Measurements from ENCODE around the gene FAM120B. TPM values are rescaled to one million over a fixed set of nuclear protein-coding genes. Genes with fewer than 3 reads are reported as not detected.
"Not testable (repeated sequence)": the region's sequence is repeated elsewhere in the genome, so short reads cannot be mapped to it uniquely, and the experiment has no call there.

The FAM120B gene
- total RNA-seq, 1 donor from 2014 or later, result 18.4 TPM

GRCh38 chr6:170374571-170375444 lies 68.2 kb downstream of the FAM120B start:
- intact Hi-C loops (cut with micrococcal nuclease), result no loop called here
- Mint-ChIP-seq H3K27ac (no peak overlapping the region), H3K4me3 (no peak overlapping the region), H3K27me3 (ENCODE audit: insufficient read depth) (no peaks in the 10 kb centered on the region), H3K36me3 (ENCODE audit: low read depth) (peaks cover 12% of the 10 kb centered on the region), H3K9me3 (no peaks in the 10 kb centered on the region), H3K4me1 (ENCODE audit: low read depth) (peaks cover 16% of the 10 kb centered on the region)
- DNase-seq (ENCODE audit: low spot score), result no peak

DNA sequence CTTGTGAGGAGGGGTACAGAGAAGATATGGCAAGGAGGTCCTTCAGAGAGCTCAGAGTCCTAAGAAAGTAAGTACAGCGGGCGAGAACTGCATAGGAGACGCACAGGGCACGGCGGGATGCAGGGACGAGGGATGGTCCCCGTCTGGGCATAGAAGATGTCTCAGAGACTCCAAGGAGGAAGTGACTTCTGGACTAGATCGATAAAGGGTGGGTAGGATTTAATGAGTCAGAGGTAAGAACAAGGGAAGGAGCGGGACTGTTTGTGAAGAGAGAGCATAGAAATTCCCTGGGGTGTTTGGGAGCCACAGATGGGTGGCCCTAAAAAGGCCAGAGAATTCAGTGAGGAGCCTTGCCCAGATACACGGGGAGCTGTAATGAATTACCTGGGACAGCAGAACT lies 69.1 kb downstream of the FAM120B start:
- H3K27ac Mint-ChIP-seq, result peak overlapping the region; percentile 71
- intact Hi-C loops (cut with micrococcal nuclease), result no loop called here

DNA sequence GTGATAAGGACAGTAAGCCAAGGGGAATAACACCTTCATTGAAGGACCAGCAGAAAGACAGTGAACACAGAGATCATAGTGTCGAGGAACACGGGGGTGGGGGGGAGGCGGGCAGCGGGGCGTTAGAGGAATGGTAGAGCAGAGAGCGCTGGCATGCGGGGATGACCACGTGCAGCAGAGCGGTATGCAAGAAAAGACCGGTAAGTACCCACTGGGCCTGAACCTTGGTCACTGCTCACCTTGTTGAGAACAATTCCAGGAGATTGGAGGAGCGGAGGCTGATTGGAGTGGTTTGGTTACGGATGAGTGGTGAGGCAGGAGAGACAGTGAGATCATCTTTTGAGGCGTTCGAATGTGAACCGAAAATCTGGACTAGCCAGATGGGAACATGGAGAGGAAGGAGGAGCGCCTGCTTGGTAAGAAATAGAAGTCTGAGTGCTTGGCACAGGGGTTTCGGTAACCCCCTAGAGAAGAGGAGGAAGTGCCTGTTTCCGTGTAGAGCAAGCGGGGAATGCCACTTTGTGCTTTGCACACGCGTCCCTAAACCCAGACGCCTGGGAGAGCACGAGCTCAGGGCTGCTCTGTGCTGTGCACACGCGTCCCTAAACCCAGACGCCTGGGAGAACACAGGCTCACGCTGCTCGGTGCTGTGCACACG lies 70.0 kb downstream of the FAM120B start:
- Mint-ChIP-seq H3K9me3 (no peaks in the 10 kb centered on the region), H3K27ac (no peak overlapping the region), H3K4me1 (ENCODE audit: low read depth) (peaks cover 8% of the 10 kb centered on the region), H3K36me3 (ENCODE audit: low read depth) (peaks cover 15% of the 10 kb centered on the region), H3K27me3 (ENCODE audit: insufficient read depth) (no peaks in the 10 kb centered on the region), H3K4me3 (no peak overlapping the region)
- intact Hi-C loops (cut with micrococcal nuclease), result no loop called here
- no peak for DNase-seq (ENCODE audit: low spot score)

More for the DNA sequence above, 69.1 kb downstream of the FAM120B start:
- Mint-ChIP-seq H3K9me3 (no peaks in the 10 kb centered on the region), H3K27me3 (ENCODE audit: insufficient read depth) (no peaks in the 10 kb centered on the region), H3K36me3 (ENCODE audit: low read depth) (peaks cover 14% of the 10 kb centered on the region), H3K4me1 (ENCODE audit: low read depth) (peaks cover 11% of the 10 kb centered on the region), H3K4me3 (no peak overlapping the region)
- DNase-seq (ENCODE audit: low spot score), result no peak

GRCh38 chr6:170378502-170378901 lies 71.9 kb downstream of the FAM120B start:
- H3K4me1 Mint-ChIP-seq (ENCODE audit: low read depth), result peaks cover 8% of the 10 kb centered on the region
- peaks cover 16% of the 10 kb centered on the region for H3K36me3 Mint-ChIP-seq (ENCODE audit: low read depth)
- intact Hi-C loops (cut with micrococcal nuclease), result no loop called here
- no peaks in the 10 kb centered on the region for H3K27me3 Mint-ChIP-seq (ENCODE audit: insufficient read depth)
- H3K4me3 Mint-ChIP-seq, result no peak overlapping the region
- peak overlapping the region; percentile 57 for H3K27ac Mint-ChIP-seq
- no peak for DNase-seq (ENCODE audit: low spot score)
- H3K9me3 Mint-ChIP-seq, result no peaks in the 10 kb centered on the region

- Mint-ChIP-seq H3K27me3 (ENCODE audit: insufficient read depth) (no peaks in the 10 kb centered on the region), H3K4me1 (ENCODE audit: low read depth) (peaks cover 8% of the 10 kb centered on the region), H3K4me3 (no peak overlapping the region), H3K27ac (no peak overlapping the region), H3K9me3 (no peaks in the 10 kb centered on the region), H3K36me3 (ENCODE audit: low read depth) (peaks cover 7% of the 10 kb centered on the region)
- intact Hi-C loops (cut with micrococcal nuclease), result no loop called here
- no peak for DNase-seq (ENCODE audit: low spot score)
These were observed 75.0 kb downstream of the FAM120B start for GRCh38 chr6:170381562-170381961.

DNA sequence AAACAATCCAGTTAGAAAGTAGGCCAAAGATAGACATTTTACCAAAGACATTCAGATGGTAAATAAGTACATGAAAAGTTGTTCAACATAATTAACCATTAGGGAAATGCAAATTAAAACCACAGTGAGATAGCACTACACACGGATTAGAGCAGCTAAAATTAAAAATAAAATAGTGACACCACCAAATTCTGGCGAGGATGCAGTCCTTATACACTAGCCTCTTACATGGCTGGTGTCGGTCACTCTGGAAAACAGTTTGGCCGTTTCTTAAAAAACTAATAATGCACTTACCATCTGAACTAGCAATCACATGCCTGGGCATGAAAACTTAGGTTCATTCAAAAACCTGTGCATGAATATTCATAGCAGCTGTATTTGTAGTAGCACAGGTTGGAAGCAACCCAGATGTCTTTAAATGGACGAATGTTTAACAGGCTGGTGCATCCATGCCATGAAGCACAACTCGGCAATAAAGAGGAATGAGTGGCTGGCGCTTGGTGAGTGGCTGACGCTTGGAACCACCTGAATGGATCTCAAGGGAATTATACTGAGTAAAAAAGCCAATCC lies 77.0 kb downstream of the FAM120B start:
- intact Hi-C loops (cut with micrococcal nuclease), result no loop called here
- Mint-ChIP-seq H3K36me3 (ENCODE audit: low read depth) (peaks cover 7% of the 10 kb centered on the region), H3K27me3 (ENCODE audit: insufficient read depth) (no peaks in the 10 kb centered on the region), H3K4me1 (ENCODE audit: low read depth) (peaks cover 2% of the 10 kb centered on the region), H3K9me3 (no peaks in the 10 kb centered on the region), H3K27ac (no peak overlapping the region), H3K4me3 (no peak overlapping the region)
- no peak for DNase-seq (ENCODE audit: low spot score)

DNA sequence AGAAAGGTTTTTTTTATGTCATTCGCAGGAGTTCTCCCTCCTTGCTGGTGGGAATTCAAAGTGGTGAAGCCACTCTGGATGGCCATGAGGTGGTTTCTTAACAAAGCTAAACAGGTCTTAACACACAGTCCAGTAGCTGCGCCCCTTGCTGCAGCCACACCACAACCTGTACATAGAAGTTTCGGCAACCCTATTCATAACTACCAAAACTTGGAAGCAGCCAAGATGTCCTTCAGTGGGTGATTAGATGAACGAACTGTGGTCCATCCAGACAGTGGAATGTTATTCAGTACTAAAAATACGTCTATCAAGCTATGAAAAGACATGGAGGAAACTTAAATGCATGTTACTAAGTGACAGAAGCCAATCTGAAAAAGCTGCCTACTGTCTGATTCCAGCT lies 78.9 kb downstream of the FAM120B start:
- intact Hi-C loops (cut with micrococcal nuclease), result no loop called here
- H3K36me3 Mint-ChIP-seq (ENCODE audit: low read depth), result peaks cover 4% of the 10 kb centered on the region

GRCh38 chr6:170388113-170388512 lies 81.6 kb downstream of the FAM120B start:
- H3K4me1 Mint-ChIP-seq (ENCODE audit: low read depth), result no peaks in the 10 kb centered on the region
- H3K27me3 Mint-ChIP-seq (ENCODE audit: insufficient read depth), result no peaks in the 10 kb centered on the region
- H3K9me3 Mint-ChIP-seq, result no peaks in the 10 kb centered on the region
- H3K36me3 Mint-ChIP-seq (ENCODE audit: low read depth), result peaks cover 8% of the 10 kb centered on the region
- DNase-seq (ENCODE audit: low spot score), result no peak
- no peak overlapping the region for H3K4me3 Mint-ChIP-seq
- no peak overlapping the region for H3K27ac Mint-ChIP-seq
- intact Hi-C loops (cut with micrococcal nuclease), result no loop called here

More for the DNA sequence above, 78.9 kb downstream of the FAM120B start:
- Mint-ChIP-seq H3K4me3 (no peak overlapping the region), H3K27me3 (ENCODE audit: insufficient read depth) (no peaks in the 10 kb centered on the region), H3K27ac (no peak overlapping the region), H3K4me1 (ENCODE audit: low read depth) (no peaks in the 10 kb centered on the region), H3K9me3 (no peaks in the 10 kb centered on the region)
- no peak for DNase-seq (ENCODE audit: low spot score)

DNA sequence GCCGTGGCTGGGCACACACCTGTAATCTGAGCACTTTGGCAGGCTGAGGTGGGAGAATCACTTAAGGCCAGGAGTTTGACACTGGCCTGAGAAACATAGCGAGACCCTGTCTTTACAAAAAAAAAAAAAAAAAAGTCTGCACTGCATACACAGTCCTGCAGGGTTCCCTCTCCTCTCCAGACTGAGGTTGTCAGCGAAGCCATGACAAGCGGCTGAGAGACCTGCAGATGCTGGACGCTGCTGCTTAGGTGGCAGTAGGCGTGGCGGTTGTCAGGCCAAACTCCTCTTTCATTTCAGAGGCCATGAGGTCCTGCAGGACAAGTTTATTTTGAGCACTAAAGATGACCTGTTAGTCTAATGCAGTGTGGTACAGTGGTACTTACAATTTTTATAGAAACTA lies 86.5 kb downstream of the FAM120B start:
- no peaks in the 10 kb centered on the region for H3K9me3 Mint-ChIP-seq
- H3K27me3 Mint-ChIP-seq (ENCODE audit: insufficient read depth), result no peaks in the 10 kb centered on the region
- H3K27ac Mint-ChIP-seq, result no peak overlapping the region
- H3K4me1 Mint-ChIP-seq (ENCODE audit: low read depth), result peaks cover 6% of the 10 kb centered on the region
- peaks cover 36% of the 10 kb centered on the region for H3K36me3 Mint-ChIP-seq (ENCODE audit: low read depth)
- no peak overlapping the region for H3K4me3 Mint-ChIP-seq
- DNase-seq (ENCODE audit: low spot score), result no peak
- intact Hi-C loops (cut with micrococcal nuclease), result loop anchor here (5.0 kb wide), 1 partner anchor 86 kb away; the partner anchor contains the start of gene FAM120B

DNA sequence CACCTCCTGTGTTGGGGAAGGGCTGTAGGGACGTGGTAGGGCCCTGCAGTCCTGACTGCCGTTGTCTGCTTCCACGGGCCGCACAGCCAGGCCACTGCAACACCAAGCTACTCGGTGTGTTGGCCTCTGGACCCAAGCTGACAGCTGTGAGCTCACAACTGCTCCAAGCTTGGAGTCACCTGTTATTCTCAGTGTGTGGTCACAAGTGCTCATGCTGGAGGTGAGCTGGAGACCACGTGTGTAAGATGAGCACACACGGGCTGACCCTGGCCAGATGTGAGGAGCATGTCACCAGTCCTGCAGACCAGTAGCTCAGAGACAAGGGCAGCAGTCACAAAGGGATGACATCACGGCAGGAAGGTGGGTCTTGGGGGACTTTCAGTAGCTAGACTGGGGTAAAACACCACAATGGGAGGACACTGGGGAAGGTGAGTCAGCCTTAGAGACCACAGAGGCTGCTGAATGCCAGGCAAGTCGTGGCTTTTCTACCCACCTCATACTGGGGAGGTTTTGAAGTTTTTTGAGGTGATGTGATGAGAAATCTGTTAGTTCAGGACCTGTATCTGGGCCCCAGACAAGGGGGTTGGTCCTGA lies 87.3 kb downstream of the FAM120B start:
- peaks cover 6% of the 10 kb centered on the region for H3K4me1 Mint-ChIP-seq (ENCODE audit: low read depth)
- peak overlapping the region; percentile 29 for H3K27ac Mint-ChIP-seq
- no peak overlapping the region for H3K4me3 Mint-ChIP-seq
- DNase-seq (ENCODE audit: low spot score), result no peak
- H3K9me3 Mint-ChIP-seq, result no peaks in the 10 kb centered on the region
- intact Hi-C loops (cut with micrococcal nuclease), result loop anchor here (5.0 kb wide), 1 partner anchor 87 kb away; the partner anchor contains the start of gene FAM120B
- H3K27me3 Mint-ChIP-seq (ENCODE audit: insufficient read depth), result no peaks in the 10 kb centered on the region
- H3K36me3 Mint-ChIP-seq (ENCODE audit: low read depth), result peaks cover 38% of the 10 kb centered on the region

DNA sequence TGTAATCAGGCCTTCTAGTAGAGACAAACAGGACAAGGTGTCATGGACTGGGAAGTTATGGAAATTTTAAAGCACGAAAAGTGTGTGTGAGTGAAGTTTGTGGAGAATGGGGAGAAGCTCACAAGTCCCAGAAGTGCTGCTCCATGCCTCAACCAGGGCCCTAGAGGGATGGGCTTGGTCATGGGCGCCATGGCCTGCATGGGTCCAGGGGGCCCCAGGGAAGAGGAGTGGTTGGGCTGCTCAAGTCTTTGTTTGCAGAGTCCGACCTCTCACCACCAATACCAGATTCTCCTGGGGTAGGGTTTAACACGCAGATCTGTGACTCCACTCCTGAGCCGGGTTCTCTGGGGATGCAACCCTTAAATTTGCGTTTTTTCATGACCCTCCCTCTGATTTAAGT lies 88.4 kb downstream of the FAM120B start:
- intact Hi-C loops (cut with micrococcal nuclease), result loop anchor here (5.0 kb wide), 1 partner anchor 88 kb away; the partner anchor contains the start of gene FAM120B
- no peak overlapping the region for H3K27ac Mint-ChIP-seq
- peaks cover 6% of the 10 kb centered on the region for H3K4me1 Mint-ChIP-seq (ENCODE audit: low read depth)
- peaks cover 42% of the 10 kb centered on the region for H3K36me3 Mint-ChIP-seq (ENCODE audit: low read depth)
- no peaks in the 10 kb centered on the region for H3K27me3 Mint-ChIP-seq (ENCODE audit: insufficient read depth)
- no peak for DNase-seq (ENCODE audit: low spot score)
- H3K4me3 Mint-ChIP-seq, result no peak overlapping the region
- H3K9me3 Mint-ChIP-seq, result no peaks in the 10 kb centered on the region

- peaks cover 37% of the 10 kb centered on the region for H3K36me3 Mint-ChIP-seq (ENCODE audit: low read depth)
- DNase-seq (ENCODE audit: low spot score); H3K27ac Mint-ChIP-seq; H3K9me3 Mint-ChIP-seq; intact Hi-C loops (cut with micrococcal nuclease); H3K27me3 Mint-ChIP-seq (ENCODE audit: insufficient read depth); H3K4me1 Mint-ChIP-seq (ENCODE audit: low read depth); H3K4me3 Mint-ChIP-seq: not testable (repeated sequence)
These were observed 92.3 kb downstream of the FAM120B start for GRCh38 chr6:170398743-170399369.

Data from activated T-helper 1 cell treated with anti-CD3 and anti-CD28 coated beads, Interleukin-12 subunit alpha, Interleukin-12 subunit beta, Interleukin-2, Interleukin-4 antibody, amounts not matched to agents 30 ng/mL and 10 ng/mL and 1 ng/mL, durations not matched to agents 14 hours and 24 hours and 36 hours (primary cell).